GM18499 (cell line): ENCODE data around the gene ZNF184.
"Not testable (repeated sequence)": the region's sequence is repeated elsewhere in the genome, so short reads cannot be mapped to it uniquely, and the experiment has no call there.

Experiments used
- ATAC-seq: cut with Tn5 transposase; IDR thresholded peaks from one replicate; pipeline ENCODE4 v1.9.1; 2021; ENCODE audit warnings: moderate number of reproducible peaks; ENCODE audit not compliant: insufficient read depth, unreplicated experiment

ZNF184 gene

GRCh38 chr6:27426045-27426620 lies 46.8 kb downstream of the ZNF184 start:
- ATAC-seq = no peak

- not testable (repeated sequence) for ATAC-seq
Measured at GRCh38 chr6:27424851-27425250, 48.1 kb downstream of the ZNF184 start.

GRCh38 chr6:27422651-27423332 lies 50.1 kb downstream of the ZNF184 start:
- no peak for ATAC-seq

- ATAC-seq = no peak
Measured at GRCh38 chr6:27419363-27419762, 53.5 kb downstream of the ZNF184 start.

GRCh38 chr6:27415898-27416297 lies 57.0 kb downstream of the ZNF184 start:
- ATAC-seq = no peak

GRCh38 chr6:27414996-27415395 lies 57.9 kb downstream of the ZNF184 start:
- ATAC-seq = no peak

GRCh38 chr6:27414300-27414699 lies 58.6 kb downstream of the ZNF184 start:
- no peak for ATAC-seq

GRCh38 chr6:27407153-27407814 lies 65.6 kb downstream of the ZNF184 start:
- ATAC-seq = no peak

GRCh38 chr6:27406085-27406484 lies 66.8 kb downstream of the ZNF184 start:
- ATAC-seq = no peak

- no peak for ATAC-seq
Measured at GRCh38 chr6:27400877-27401642, 71.8 kb downstream of the ZNF184 start.
